ENCODE data around the gene DPP6.

GRCh38 chr7:154482863-154483262 lies 430.7 kb downstream of the DPP6 start:
- TF ChIP-seq EZH2 (IDR thresholded peaks at IDR 0.05; ENCODE audit: low read depth, unreplicated experiment) (no peak), POLR2AphosphoS5 (IDR thresholded peaks at IDR 0.05; ENCODE audit: low read depth) (no peak)
